ENCODE results near the gene COL6A2.

- TF ChIP-seq CTCF (IDR thresholded peaks at IDR 0.05) = no peak
- TF ChIP-seq EZH2phosphoT487 (IDR thresholded peaks at IDR 0.05) = no peak
- TF ChIP-seq EZH2 (IDR thresholded peaks at IDR 0.05) = no peak
These were observed 23.6 kb downstream of the COL6A2 start for GRCh38 chr21:46121286-46122221.

Measured in neural progenitor cell (in vitro differentiated cells).